ENCODE measurements around the gene MZF1.
"Not testable (repeated sequence)": the region's sequence is repeated elsewhere in the genome, so short reads cannot be mapped to it uniquely, and the experiment has no call there.

Gene MZF1

DNA sequence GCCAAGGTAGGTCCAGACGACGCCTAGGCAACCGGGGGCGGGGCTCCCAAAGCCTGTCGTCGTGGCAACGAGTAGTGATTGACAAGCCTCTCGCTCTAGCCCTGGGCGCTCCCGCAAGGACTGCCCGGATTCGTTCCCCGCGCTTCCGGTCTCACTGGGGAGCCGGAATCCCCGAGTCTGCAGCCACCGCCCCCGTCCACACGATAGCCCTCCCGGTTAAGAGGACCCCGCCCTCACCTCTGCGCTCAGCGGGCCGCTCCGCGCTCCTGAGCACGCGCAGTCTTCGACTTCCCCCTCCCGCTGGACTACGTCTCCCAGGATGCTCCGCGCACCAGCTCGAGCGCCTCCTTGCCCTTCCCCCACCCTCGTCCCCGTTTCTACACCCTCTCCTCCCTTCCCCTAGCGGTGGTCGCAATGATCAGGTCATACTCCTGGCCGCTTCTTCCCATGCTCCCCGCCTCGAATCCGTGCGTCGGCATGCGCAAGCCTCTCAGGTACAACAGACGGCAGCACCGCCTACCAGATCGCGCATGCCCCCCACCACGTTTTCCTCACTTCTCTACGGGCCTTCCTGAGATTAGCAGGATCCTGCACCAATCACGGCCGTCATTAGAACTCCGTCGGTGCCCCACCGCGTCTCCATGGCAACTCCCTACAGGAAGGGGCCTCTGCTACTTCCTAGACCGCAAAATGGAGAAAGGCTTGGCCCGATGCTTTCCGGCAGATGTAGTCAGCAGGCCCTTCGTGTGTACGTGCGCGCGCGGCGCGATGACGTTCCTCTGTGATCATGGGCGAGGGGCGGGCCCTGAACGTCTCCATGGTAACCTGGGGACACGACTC lies at the start of gene MZF1:
Gene MZF1, minus strand, starts transcription at position 518 of the 840 bp plus-strand sequence. CDS start 1,946 bp downstream, outside the sequence.
- no peak for DNase-seq

DNA sequence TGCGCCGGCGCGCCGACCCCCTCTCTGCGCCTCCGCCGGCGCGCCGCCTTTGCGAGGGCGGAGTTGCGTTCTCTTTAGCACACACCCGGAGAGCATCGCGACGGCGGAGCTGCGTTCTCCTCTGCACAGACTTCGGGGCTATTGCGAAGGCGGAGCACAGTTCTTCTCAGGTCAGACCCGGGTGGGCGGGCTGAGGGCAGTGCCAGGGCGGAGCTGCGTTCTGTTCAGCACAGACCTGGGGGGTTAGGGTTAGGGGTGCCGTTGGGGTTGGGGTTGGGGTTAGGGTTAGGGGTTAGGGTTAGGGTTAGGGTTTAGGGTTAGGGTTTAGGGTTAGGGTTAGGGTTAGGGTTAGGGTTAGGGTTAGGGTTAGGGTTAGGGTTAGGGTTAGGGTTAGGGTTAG lies 34.1 kb upstream of the MZF1 start:
- not testable (repeated sequence) for DNase-seq

DNA sequence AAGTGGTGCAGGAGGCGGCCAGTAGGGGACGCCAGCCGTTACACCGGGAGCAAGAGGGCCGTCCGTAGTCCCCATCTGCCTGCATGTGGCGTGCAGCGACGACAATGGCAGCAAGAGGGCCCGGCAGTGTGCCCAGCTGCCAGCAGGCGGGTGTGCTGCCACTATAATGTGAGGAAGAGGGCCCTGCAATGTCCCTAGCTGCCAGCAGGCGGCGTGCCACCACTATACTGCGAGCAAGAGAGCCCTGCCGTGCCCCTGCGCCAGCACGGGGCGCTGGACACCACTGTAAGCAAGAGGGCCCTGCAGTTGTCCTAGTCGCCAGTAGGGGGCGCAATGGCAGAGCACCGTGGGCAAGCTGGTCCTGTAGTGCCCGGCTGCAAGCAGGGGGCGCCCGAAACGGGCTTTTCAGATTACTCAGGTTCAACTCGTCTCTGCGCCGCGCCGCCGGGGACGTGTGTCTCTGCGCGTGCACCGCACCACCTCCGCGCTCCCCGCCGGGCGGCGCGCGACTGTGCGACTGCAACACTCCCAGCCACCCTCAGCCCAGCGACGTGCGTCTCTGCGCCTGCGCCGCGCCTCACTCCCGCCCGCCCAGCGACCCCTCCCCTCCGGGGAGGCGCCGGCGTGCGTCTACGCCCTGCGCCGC lies 33.2 kb upstream of the MZF1 start:
- DNase-seq: not testable (repeated sequence)

DNA sequence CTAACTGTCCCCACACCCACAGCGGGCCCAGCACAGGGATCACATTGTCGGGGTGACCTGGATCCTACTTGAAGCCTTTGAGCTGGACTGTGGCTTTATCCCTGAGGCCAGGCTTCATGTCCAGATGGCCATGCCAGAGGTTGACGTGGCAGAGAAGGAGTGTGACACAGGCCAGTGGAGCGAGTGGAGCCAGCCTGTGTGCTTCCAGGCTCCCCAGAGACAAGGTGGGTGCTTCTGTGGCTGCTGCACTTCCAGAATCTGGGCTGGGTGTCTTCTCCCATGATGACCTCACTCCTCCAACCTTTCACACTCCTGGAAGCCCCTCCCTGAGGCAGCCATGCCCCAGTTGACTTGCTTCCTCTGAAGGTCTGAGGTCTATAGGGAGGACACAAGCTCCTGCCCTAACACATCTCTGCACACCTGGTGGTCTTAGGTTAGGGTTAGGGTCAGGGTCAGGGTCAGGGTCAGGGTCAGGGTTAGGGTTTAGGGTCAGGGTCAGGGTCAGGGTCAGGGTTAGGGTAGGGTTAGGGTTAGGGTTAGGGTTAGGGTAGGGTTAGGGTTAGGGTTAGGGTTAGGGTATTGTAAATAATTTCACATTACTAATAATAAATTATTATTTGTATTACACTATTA lies 13.1 kb upstream of the MZF1 start:
- no peak for DNase-seq

DNA sequence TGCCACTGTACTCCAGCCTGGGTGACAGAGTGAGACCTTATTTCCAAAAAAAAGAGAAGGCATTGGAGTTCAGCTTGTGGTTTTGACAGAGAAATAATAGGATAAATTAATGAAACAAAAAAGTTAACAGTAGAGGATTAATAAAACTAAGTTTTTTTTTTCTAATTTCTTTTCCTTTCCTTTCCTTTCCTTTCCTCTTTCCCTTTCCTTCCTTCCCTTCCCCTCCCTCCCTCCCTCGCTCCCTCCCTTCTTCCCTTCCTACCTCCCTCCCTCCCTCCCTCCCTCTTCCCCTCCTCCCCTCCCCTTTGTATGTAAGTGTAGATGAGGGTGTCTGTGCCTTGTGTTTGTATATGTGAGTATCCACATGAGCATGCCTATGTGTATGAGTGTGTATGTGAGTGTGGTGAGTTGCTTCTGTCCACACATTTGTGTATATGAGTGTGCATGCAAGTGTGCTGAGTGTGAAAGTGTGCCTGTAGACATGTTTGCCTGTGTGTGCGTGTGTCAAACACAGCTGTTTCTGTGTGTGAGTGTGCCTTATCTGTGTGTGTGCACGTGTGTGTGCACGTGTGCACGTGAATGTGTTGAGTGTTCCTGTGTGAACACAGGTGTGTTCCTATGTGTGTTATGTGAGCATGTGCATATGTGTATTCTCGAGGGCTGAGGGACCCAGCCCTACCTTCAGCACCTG lies 12.5 kb upstream of the MZF1 start:
- DNase-seq: no peak

DNA sequence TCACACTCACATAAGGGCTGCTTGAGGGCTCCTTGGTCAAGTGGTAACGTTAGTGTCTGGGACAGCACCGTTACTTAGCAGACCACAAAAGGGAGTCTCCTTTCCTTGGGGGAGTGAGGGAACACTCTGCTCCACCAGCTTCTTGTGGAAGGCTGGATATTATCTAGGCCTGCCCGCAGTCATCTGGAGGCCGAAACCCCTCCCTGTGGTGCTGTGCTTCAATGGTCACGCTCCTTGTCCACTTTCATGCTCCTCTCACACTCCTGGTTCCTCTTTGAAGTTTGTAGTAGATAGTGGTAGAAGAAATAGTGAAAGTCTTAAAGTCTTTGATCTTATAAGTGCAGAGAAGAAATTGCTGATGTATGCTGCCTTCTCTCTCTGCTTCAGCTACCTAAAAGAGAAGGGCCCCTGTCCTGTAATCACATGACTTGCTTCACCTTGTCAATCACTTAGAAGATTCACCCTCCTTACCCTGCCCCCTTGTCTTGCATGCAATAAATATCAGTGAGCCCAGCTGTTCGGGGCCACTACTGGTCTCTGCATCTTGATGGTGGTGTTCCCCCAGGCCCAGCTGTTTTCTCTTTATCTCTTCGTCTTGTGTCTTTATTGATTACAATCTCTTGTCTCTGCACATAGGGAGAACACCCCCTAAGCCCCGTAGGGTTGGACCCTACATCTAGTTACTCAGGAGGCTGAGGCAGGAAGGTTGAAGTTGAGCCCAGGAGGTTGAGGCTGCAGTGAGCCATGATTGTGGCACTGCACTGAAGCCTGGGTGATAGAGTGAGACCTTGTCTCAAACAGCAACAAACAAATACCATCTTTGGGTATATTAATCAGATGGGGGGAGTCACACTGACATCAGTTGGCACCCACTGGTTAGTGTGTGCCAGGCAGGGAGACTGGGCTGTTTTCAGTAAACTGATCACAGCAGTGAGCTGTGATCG lies 11.6 kb upstream of the MZF1 start:
- DNase-seq: no peak

DNA sequence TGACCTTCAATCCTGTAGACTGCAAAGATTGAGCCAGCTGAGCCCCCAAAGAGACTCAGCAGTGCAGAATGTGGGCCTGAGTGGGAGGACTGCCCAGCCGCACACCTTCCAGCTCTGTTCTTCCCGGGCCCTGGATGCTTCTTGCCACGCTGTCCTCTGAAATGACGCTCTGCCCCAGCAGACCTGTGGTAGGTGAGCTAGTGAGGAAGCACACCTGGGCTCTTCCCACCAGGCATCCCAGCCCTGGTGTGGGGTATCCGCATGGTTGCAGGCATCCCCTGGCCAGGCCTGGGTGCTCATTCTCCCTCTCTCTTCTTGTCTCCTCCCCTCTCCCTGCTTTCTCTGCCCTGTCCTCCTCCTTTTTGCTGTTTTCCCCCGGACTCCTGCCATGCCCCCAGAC lies 9.8 kb upstream of the MZF1 start:
- DNase-seq: no peak

DNA sequence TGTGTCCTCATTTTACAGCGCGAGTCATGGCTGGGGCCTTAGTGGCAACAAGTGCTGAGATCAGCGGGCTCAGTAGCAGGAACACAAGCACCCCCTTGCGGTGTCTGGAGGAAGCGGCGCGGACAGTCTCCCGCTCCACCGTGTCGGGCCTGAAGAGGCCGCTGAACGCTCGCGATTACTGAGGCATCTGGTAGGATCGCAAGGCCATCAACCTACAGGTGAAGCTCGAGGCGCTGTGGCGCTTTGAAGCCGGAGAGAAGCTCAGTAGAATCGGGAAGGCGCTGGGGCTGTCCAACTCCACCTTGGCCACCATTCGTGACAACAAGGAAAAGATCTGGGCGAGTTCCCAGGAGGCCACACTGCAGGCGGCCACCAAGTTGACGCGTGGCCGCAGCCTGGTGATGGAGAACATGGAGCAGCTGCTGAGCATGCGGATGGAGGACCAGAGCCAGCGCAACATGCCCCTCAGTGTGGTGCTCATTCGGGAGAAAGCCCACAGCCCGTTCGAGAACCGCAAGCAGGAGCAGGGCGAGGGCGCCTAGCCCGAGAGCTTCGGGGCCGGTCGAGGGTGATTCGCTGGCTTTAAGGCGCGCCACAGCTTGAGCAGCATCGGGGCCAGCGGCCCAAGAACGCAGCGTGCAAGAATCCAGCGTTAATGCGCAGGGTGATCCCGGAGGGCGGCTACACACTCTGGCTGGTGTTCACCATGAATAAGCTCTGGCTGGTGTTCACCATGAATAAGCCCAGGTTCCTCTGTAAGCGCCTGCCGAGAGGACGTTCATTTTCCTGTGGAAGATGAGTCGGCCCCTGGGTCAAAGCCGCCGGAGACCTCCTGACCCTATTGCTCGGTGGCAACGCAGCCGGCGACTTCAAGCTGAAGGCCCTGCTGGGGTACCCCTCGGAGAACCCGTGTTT lies 8.3 kb upstream of the MZF1 start:
- DNase-seq: no peak

DNA sequence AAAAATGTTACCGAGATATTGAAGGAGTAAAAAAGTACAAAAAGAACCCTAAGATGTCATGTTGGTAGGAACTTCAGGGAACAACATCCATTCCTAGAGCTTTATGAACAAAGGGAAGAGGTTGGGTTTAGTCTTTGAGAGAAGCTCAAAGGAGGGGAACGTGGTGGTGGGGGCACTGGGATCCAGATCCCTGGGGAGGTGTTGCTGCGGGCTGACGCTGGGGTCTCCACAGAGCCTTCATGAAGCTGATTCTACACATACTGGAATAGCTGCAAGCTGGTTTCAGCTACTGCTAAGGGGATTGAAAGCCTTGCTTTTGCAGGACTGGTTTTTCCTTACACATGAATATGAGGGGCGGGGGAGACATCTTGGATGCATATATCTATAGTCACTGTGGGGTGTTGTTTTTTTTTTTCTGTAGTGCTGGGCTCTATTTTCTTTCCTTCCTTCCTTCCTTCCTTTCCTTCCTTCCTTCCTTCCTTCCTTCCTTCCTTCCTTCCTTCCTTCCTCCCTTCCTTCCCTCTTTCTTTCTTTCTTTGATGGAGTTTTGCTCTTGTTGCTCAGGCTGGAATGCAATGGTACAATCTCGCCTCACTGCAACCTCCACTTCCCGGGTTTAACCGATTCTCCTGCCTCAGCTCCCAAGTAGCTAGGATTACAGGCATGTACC lies 6.5 kb upstream of the MZF1 start:
- no peak for DNase-seq

DNA sequence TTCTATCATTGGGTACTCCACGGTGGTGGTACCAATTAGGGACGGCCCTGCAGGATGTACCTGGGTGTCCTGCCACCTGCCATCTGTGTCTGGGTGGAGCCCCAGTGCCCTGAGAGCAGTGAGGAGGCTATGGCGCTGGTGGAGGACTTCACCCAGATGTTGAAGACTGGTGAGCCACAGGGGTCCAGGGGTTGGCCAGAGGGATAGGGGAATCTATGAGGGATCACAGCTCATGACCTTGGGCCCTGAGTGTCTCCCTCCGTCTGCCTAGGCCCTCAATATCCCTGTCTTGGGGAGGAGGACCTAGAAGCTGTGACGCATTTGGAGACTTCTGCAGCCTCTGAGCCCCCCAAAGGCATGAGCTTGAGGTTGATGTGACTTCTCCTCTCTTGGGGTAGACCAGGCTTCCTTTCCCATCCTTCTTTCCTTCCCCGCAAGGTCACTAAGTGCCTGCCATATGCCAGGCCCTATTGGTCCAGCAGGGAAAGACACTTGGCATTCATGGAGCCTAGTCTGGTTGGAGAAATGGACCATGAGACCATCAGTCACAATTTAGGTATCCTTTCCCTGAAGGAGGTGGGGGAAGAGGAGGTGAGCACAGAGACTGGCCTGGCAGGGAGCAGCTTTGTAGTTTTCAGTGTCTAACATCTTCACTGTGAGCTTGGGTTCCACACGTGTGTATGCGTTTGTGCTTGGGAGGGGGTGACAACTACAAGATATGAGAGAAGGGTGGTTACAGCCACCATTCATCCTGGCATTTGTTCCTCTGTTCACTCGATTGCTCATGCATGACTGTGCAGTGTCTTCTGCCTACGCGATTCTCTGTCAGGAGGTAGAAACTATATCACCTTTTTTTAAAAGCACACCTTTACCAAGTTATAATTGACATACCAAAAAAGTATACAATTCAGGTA lies 5.1 kb upstream of the MZF1 start:
- DNase-seq: no peak

DNA sequence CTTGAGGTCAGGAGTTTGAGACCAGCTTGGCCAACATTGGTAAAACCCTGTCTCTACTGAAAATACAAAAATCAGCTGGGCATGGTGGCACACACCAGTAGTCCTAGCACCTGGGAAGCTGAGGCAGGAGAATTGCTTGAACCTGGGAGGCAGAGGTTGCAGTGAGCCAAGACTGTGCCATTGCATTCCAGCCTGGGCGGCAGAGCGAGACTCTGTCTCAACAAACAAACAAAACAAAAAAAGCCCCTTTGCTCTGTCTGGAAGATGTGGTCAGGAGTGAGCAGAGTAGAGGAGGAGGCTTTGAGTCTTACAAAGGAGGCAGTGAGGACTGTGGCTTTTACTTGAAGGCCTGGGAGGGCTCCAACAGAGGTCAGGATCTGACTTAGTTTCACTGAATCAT lies 4.4 kb upstream of the MZF1 start:
- DNase-seq: not testable (repeated sequence)

DNA sequence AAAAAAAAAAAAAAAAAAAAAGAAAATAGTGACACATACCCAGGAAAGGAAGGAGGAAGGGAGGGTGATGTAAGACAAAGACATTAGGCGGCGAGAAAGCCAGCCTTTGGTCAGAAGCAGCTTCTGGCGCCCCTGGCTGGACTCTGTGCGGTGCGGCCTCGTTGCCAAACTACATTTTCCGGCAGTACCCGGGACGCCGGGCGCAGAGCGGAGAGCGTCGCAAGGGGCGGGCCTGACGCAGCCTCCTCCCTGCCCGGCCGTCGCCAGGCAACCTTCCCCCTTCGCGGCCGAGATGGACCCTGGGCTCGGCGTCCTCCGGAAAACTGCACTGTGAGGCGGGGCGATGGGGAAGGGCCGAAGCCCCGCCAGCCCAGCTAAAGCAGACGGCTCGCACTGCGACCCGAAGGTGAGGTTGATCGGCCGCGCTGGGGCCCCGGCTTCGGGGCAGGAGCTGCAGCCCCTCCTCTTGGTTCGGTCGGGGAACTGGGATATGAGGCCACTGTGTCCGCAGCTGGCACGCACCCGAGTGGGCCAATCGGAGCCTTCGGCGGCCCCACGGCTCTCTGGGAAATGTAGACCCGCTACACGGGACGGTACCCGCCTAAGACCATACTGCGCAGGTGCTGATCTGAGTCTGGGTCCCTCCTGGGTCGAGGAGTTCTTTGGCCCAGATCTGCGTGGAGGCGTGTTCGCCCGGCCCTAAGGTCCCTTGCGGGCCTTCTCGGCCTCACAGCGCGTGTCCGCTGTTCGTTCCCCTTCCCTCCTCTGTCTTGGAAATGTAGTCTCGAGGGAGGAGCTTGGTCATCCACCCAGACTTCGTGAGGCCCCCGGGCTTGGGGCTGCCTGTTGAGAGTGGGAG lies 2.3 kb upstream of the MZF1 start:
- DNase-seq: no peak

DNA sequence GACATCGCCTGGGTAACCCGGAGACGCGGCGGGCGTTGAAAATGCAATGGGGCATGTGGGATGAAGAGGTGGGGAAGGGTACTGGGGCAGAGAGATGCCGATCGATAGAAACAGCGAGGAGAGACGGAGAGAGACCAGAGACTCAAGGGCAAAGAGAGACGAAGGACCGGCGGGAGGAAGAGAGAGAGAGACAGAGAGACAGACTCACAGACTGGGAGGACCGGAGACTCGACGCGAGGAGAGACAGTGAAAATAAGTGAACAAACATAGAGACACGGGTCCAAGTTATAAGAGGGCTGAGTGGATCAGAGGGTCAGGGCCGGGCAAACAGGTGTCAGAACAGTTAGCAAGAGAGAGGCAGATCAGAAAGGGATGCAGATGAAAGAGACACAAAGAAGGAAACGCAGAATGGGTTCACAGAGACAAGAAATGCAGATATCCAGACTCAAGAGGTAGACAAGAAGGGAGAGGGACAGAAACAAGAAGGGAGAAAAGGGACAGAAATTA lies 576 bp upstream of the MZF1 start:
- DNase-seq: no peak

DNA sequence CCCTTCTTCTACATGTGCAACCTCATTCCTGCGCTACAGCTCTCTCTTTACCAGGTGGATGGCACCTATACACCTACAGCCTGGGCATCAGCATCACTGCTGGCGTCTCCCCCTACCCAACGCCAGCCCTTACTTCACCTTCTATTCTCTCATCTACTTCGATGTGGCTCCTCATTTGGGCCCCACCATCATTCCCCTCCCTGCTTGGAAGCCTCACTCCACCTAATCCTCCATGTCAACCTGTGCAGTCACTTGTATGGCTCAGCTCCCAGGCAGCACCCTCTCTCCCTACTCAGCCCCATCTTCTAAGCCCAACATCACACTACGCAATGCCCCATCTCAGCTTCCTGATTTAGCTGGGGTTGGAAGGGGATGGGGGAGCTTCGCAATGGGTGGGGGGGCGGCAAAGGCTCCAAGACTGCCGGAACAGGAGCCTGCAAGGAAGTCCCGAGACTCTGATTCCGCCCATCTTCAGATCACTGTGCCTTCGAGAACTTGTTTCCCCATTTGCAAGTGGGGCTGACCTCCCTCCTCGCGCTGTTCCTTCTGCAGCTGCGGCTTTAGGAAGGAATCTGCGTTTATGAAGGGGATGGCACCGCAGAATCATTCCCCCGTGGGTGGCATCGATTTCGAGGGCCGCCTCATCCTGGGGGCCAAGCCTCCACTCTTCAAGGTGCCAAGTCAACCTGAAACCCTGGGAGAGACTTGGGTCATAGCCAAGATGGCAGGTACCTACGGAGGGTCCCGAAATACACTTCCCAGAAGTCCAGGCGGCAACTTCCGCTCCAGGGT lies 913 bp downstream of the MZF1 start:
- no peak for DNase-seq

DNA sequence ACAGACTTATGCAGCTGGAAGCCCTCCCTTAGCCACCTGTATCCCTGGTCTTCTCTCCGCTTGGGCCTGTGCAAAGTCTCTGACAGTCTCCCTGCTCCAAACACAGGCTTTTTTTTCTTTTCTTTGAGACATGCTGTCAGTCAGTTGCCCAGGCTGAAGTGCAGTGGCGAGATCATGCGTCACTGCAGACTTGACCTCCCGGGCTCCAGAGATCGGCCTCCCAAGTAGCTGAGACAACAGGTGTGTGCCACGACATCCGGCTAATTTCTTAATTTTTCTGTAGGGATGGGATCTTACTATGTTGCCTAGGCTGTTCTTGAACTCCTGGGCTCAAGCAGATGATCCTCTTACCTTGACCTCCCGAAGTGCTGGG lies 1.6 kb downstream of the MZF1 start:
- no peak for DNase-seq

DNA sequence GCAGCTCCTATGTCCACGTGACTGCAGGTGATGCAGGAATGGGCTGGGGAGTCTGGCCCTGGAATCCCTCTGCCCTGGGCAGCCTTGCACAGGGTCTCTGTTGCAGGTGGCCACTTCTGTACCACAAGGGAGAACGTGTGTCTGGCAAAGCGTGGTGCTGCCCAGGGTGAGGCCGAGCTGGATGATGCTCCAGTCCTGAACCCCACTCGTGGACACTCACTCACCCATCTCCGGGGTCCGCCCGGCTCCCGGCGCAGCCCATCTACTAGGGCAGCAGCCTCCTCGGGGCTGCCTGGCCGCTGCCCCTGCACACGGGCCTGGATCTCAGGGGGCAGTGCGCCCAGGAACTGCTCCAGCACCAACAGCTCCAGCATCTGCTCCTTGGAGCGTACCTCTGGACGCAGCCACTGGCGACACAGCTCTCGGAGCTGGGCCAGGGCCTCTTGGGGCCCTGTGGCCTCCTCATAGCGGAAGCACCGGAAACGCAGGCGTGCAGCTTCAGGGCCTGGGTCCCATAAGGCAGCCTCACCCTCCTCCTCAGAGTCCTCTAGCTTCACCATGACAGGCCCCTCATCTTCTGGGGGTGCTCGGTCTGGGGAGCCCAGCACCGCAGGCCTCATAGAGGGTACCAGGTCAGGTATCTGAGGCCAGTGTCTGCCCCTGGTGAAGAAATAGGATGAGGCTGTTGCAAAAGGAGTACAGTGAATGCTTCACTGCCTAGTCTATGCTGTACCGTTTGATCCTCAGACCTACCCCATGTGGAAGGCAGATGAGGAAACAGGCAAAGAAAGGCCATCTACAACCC lies 2.2 kb downstream of the MZF1 start:
- DNase-seq: no peak

Measured in NCI-H1436 treated with DMSO at 0.1 percent for 48 hours (cell line).